GM10847 (cell line): Measurements from ENCODE around the gene MYOM1.

Source experiments
- POLR2A ChIP-seq: IDR thresholded peaks from 2 replicates; pipeline ENCODE4 v1.6.1; 2011; ENCODE audit not compliant: insufficient read length; ENCODE audit errors: extremely low read depth

The MYOM1 gene

GRCh38 chr18:3085612-3086011 is 134.2 kb downstream of the MYOM1 start:
- no peak for TF ChIP-seq POLR2A

GRCh38 chr18:3084206-3084605 is 135.6 kb downstream of the MYOM1 start:
- TF ChIP-seq POLR2A, result no peak

- TF ChIP-seq POLR2A, result no peak
These were observed 136.0 kb downstream of the MYOM1 start for GRCh38 chr18:3083766-3084165.

GRCh38 chr18:3081584-3081991 is 138.2 kb downstream of the MYOM1 start:
- TF ChIP-seq POLR2A, result no peak

GRCh38 chr18:3079653-3080052 is 140.1 kb downstream of the MYOM1 start:
- no peak for TF ChIP-seq POLR2A

GRCh38 chr18:3075491-3075890 is 144.3 kb downstream of the MYOM1 start:
- TF ChIP-seq POLR2A, result no peak

- no peak for TF ChIP-seq POLR2A
These were observed 145.7 kb downstream of the MYOM1 start for GRCh38 chr18:3074087-3074486.

- TF ChIP-seq POLR2A, result no peak
These were observed 148.1 kb downstream of the MYOM1 start for GRCh38 chr18:3071676-3072075.

GRCh38 chr18:3069671-3070433 is 149.9 kb downstream of the MYOM1 start:
- no peak for TF ChIP-seq POLR2A

GRCh38 chr18:3067722-3068121 is 152.0 kb downstream of the MYOM1 start:
- TF ChIP-seq POLR2A, result no peak

- TF ChIP-seq POLR2A, result no peak
These were observed 152.6 kb downstream of the MYOM1 start for GRCh38 chr18:3067165-3067661.

GRCh38 chr18:3066341-3067110 is 153.2 kb downstream of the MYOM1 start:
- TF ChIP-seq POLR2A, result no peak

GRCh38 chr18:3062798-3063680 is 156.7 kb downstream of the MYOM1 start:
- no peak for TF ChIP-seq POLR2A

GRCh38 chr18:3061581-3062312 is 158.0 kb downstream of the MYOM1 start:
- TF ChIP-seq POLR2A, result no peak
